H9 (cell line): ENCODE results near the gene LRP3. TPM values are rescaled to one million over a fixed set of nuclear protein-coding genes. Genes with fewer than 3 reads are reported as not detected.

Experiments
- DNase-seq: peaks from one replicate; pipeline ENCODE4 v3.0.0-alpha.2; 2017
- H2AFZ ChIP-seq: one replicate; pipeline ENCODE4 v1.6.1; 2013; ENCODE audit warnings: mild to moderate bottlenecking, low read length, control low read depth, moderate library complexity
- H2AK5ac ChIP-seq: 2 replicates; pipeline ENCODE4 v1.6.1; 2013; ENCODE audit warnings: low read length, control low read depth, mixed read lengths; ENCODE audit not compliant: insufficient read length
- H2BK120ac ChIP-seq: one replicate; pipeline ENCODE4 v1.6.1; 2013; ENCODE audit warnings: low read depth, mild to moderate bottlenecking, low read length, control low read depth, inconsistent platforms; ENCODE audit not compliant: poor library complexity, severe bottlenecking
- H2BK12ac ChIP-seq: 2 replicates; pipeline ENCODE4 v1.6.1; 2013; ENCODE audit warnings: low read length, control low read depth, mixed read lengths, low read depth; ENCODE audit not compliant: insufficient read length
- H2BK15ac ChIP-seq: 2 replicates; pipeline ENCODE4 v1.6.1; 2013; ENCODE audit warnings: low read depth, low read length, control low read depth
- H2BK20ac ChIP-seq: one replicate; pipeline ENCODE4 v1.6.1; 2013; ENCODE audit warnings: low read depth, mild to moderate bottlenecking, low read length, control low read depth, inconsistent platforms; ENCODE audit not compliant: poor library complexity, severe bottlenecking
- H2BK5ac ChIP-seq: 2 replicates; pipeline ENCODE4 v1.6.1; 2013; ENCODE audit warnings: low read length, control low read depth, mixed read lengths; ENCODE audit not compliant: insufficient read length
- H3K14ac ChIP-seq: 2 replicates; pipeline ENCODE4 v1.6.1; 2013; ENCODE audit warnings: low read length, control low read depth; ENCODE audit not compliant: insufficient read depth
- H3K18ac ChIP-seq: 2 replicates; pipeline ENCODE4 v1.6.1; 2013; ENCODE audit warnings: low read depth, mild to moderate bottlenecking, mixed read lengths, low read length, control low read depth; ENCODE audit not compliant: insufficient read length
- H3K23ac ChIP-seq: 2 replicates; pipeline ENCODE4 v1.6.1; 2013; ENCODE audit warnings: low read length, control low read depth, mixed read lengths, low read depth; ENCODE audit not compliant: insufficient read length
- H3K23me2 ChIP-seq: 2 replicates; pipeline ENCODE4 v1.6.1; 2013; ENCODE audit warnings: low read depth, mild to moderate bottlenecking, mixed read lengths, low read length, control low read depth; ENCODE audit not compliant: insufficient read length, poor library complexity, severe bottlenecking
- H3K27ac ChIP-seq: 2 replicates; pipeline ENCODE4 v1.5.1; 2013; ENCODE audit warnings: low read length, control low read depth, mixed read lengths, low read depth; ENCODE audit not compliant: insufficient read length
- H3K27me3 ChIP-seq: 2 replicates; pipeline ENCODE4 v1.6.1; 2013; ENCODE audit warnings: low read length, control low read depth, inconsistent platforms; ENCODE audit not compliant: insufficient read depth
- H3K4ac ChIP-seq: 2 replicates; pipeline ENCODE4 v1.6.1; 2013; ENCODE audit warnings: low read depth, mild to moderate bottlenecking, control low read depth, inconsistent platforms, low read length, moderate library complexity
- H3K4me1 ChIP-seq: 2 replicates; pipeline ENCODE4 v1.6.1; 2013; ENCODE audit warnings: low read length, control low read depth, inconsistent platforms; ENCODE audit not compliant: insufficient read depth
- H3K4me2 ChIP-seq: 2 replicates; pipeline ENCODE4 v1.6.1; 2013; ENCODE audit warnings: low read length, control low read depth, mixed read lengths; ENCODE audit not compliant: insufficient read length, insufficient read depth
- H3K56ac ChIP-seq: 2 replicates; pipeline ENCODE4 v1.6.1; 2013; ENCODE audit warnings: low read depth, mild to moderate bottlenecking, mixed read lengths, low read length, control low read depth; ENCODE audit not compliant: insufficient read length
- H3K79me1 ChIP-seq: 2 replicates; pipeline ENCODE4 v1.6.1; 2013; ENCODE audit warnings: low read depth, mild to moderate bottlenecking, moderate library complexity, low read length, control low read depth, inconsistent platforms; ENCODE audit not compliant: insufficient read depth, poor library complexity, severe bottlenecking
- H3K79me2 ChIP-seq: 2 replicates; pipeline ENCODE4 v1.6.1; 2013; ENCODE audit warnings: low read length, control low read depth, inconsistent platforms; ENCODE audit not compliant: insufficient read depth
- H3K9ac ChIP-seq: 2 replicates; pipeline ENCODE4 v1.6.1; 2013; ENCODE audit warnings: low read length, control low read depth, mixed read lengths; ENCODE audit not compliant: insufficient read length; ENCODE audit errors: extremely low read depth
- H3K9me3 ChIP-seq: one replicate; pipeline ENCODE4 v1.6.1; 2013; ENCODE audit warnings: low read depth, low read length, inconsistent platforms; ENCODE audit not compliant: control insufficient read depth
- H3T11ph ChIP-seq: one replicate; pipeline ENCODE4 v1.6.1; 2013; ENCODE audit warnings: mild to moderate bottlenecking, low read length, control low read depth, inconsistent platforms
- H4K20me1 ChIP-seq: one replicate; pipeline ENCODE4 v1.6.1; 2013; ENCODE audit not compliant: control insufficient read depth, insufficient read length, insufficient read depth
- H4K5ac ChIP-seq: 2 replicates; pipeline ENCODE4 v1.6.1; 2013; ENCODE audit warnings: low read depth, mild to moderate bottlenecking, mixed read lengths, low read length, control low read depth; ENCODE audit not compliant: insufficient read length
- H4K8ac ChIP-seq: replicated peaks from 2 replicates; pipeline ENCODE4 v1.6.1; 2013; ENCODE audit warnings: low read length, control low read depth, mixed read lengths, low read depth; ENCODE audit not compliant: insufficient read length
- H4K91ac ChIP-seq: 2 replicates; pipeline ENCODE4 v1.6.1; 2013; ENCODE audit warnings: low read depth, mild to moderate bottlenecking, moderate library complexity, mixed read lengths, low read length, control low read depth; ENCODE audit not compliant: insufficient read length
- H3K27ac Mint-ChIP-seq, 3 experiments: 2 replicates in 2 of 3; 3 replicates in 1 of 3; pipeline ENCODE4 v1.8.0; 2020 to 2021; ENCODE audit warnings: mixed read lengths in 3 of 3, mild to moderate bottlenecking in 1 of 3, moderate library complexity in 1 of 3
- H3K27me3 Mint-ChIP-seq: 2 replicates; pipeline ENCODE4 v1.8.0; 2021; ENCODE audit warnings: low read depth, mild to moderate bottlenecking, moderate library complexity, mixed read lengths
- H3K36me3 Mint-ChIP-seq, 3 experiments: 2 replicates in 2 of 3; 3 replicates in 1 of 3; pipeline ENCODE4 v1.8.0; 2020 to 2021; ENCODE audit warnings: low read depth in 3 of 3, mixed read lengths in 3 of 3; ENCODE audit not compliant: insufficient read depth in 1 of 3
- H3K4me1 Mint-ChIP-seq, 2 experiments: 2 replicates each; pipeline ENCODE4 v1.8.0; 2020; ENCODE audit warnings: mixed read lengths in 2 of 2
- H3K4me3 Mint-ChIP-seq, 2 experiments: 2 replicates in 1 of 2; 3 replicates in 1 of 2; pipeline ENCODE4 v1.8.0; 2020 to 2021; ENCODE audit warnings: mild to moderate bottlenecking in 2 of 2, mixed read lengths in 2 of 2, moderate library complexity in 1 of 2
- H3K9me3 Mint-ChIP-seq, 2 experiments: 2 replicates in 1 of 2; 3 replicates in 1 of 2; pipeline ENCODE4 v1.8.0; 2020; ENCODE audit warnings: mild to moderate bottlenecking in 2 of 2, mixed read lengths in 2 of 2, moderate library complexity in 1 of 2
- WGBS: extraction: QIAGEN DNeasy Blood & Tissue Kit; methylation state at CpG from one replicate; pipeline ENCODE4 v1.1.7; 2013; ENCODE audit warnings: missing lambda C conversion rate, low lambda C conversion rate, mixed read lengths; ENCODE audit not compliant: insufficient read length; ENCODE audit errors: extremely low coverage; 5-methylcytosine and 5-hydroxymethylcytosine counted together
- total RNA-seq: library from RNA; stranded (reverse); gene quantifications from 2 replicates; pipeline ENCODE4 v1.2.1, GENCODE V29; 2021
- TF ChIP-seq, protein P1 (sequence below): fragments of 200-600 bp; sonication (generic); conservative IDR thresholded peaks from 3 replicates; pipeline ENCODE4 v1.8.0; 2021; ENCODE audit warnings: antibody characterized with exemption, mild to moderate bottlenecking

LRP3 gene
- total RNA-seq, 1 experiment from 2014 or later, result 29.2 TPM

DNA sequence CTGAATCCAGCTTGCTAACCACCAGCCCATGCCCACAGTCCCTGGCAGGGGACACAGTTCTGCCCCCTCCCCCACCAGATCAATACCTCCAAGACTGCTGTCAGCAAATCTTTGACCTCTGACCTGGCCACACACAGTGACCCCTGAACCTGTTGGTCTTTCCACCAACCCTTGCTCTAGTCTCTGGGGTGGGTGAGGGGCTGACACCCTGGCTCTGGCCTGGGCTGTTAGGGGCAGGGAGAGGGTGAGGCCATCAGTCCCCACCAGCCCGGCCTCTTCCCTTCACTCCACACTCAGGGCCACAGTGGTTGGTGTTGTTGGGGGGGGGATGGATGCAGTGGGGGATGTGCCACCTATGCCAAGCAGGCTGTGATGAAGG, 53.3 kb downstream of the LRP3 start:
- no CpG with 5 or more reads among the region's 1 CpG for WGBS

More for the DNA sequence above, 53.3 kb downstream of the LRP3 start:
- peaks cover 0 to 3% of the 10 kb centered on the region in 2 experiments; a peak in 1 of 4 replicates for H3K4me1 Mint-ChIP-seq
- Histone ChIP-seq H4K8ac (no peak overlapping the region), H4K91ac (no peak overlapping the region), H3T11ph (no peak overlapping the region), H2BK20ac (no peak overlapping the region), H3K79me2 (no peaks in the 10 kb centered on the region), H2AFZ (no peak overlapping the region), H3K23ac (no peak overlapping the region), H3K4me2 (no peak overlapping the region), H3K56ac (no peak overlapping the region), H3K27ac (no peak overlapping the region), H3K18ac (no peak overlapping the region), H3K14ac (no peak overlapping the region), H3K23me2 (no peaks in the 10 kb centered on the region), H4K20me1 (no peaks in the 10 kb centered on the region), H2BK5ac (no peak overlapping the region), H3K27me3 (no peaks in the 10 kb centered on the region), H3K4ac (no peak overlapping the region), H2BK12ac (no peak overlapping the region), H2BK15ac (no peak overlapping the region), H2AK5ac (no peak overlapping the region), H4K5ac (no peak overlapping the region), H3K9me3 (no peaks in the 10 kb centered on the region), H3K4me1 (no peaks in the 10 kb centered on the region), H3K79me1 (no peaks in the 10 kb centered on the region), H3K9ac (no peak overlapping the region), H2BK120ac (no peak overlapping the region)
- H3K4me3 Mint-ChIP-seq, result no peak overlapping the region
- peaks cover 0 to 5% (median 3%) of the 10 kb centered on the region in 3 experiments; a peak in 2 of 7 replicates for H3K36me3 Mint-ChIP-seq
- peaks cover 9 to 10% of the 10 kb centered on the region in 2 experiments; a peak in 3 of 5 replicates for H3K9me3 Mint-ChIP-seq
- no peak overlapping the region for H3K27ac Mint-ChIP-seq
- DNase-seq, result no peak
- H3K27me3 Mint-ChIP-seq, result peaks cover 14% of the 10 kb centered on the region
- TF ChIP-seq, protein P1, sequence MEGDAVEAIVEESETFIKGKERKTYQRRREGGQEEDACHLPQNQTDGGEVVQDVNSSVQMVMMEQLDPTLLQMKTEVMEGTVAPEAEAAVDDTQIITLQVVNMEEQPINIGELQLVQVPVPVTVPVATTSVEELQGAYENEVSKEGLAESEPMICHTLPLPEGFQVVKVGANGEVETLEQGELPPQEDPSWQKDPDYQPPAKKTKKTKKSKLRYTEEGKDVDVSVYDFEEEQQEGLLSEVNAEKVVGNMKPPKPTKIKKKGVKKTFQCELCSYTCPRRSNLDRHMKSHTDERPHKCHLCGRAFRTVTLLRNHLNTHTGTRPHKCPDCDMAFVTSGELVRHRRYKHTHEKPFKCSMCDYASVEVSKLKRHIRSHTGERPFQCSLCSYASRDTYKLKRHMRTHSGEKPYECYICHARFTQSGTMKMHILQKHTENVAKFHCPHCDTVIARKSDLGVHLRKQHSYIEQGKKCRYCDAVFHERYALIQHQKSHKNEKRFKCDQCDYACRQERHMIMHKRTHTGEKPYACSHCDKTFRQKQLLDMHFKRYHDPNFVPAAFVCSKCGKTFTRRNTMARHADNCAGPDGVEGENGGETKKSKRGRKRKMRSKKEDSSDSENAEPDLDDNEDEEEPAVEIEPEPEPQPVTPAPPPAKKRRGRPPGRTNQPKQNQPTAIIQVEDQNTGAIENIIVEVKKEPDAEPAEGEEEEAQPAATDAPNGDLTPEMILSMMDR, result no peak
